GM10248 (cell line): ENCODE data around the gene PDE4D.

ENCODE experiments used
- CTCF ChIA-PET: fragments of 300-600 bp; sonication (Branson Sonifier 250); formaldehyde crosslinking; extraction: SDS; loops from one replicate; lab custom pipeline; 2021; ENCODE audit warnings: antibody characterized with exemption; lab: Yijun Ruan, JAX
- POLR2A ChIA-PET: fragments of 350-650 bp; sonication (Branson Sonifier 250); formaldehyde crosslinking; extraction: SDS; loops from one replicate; lab custom pipeline; 2020; ENCODE audit warnings: antibody characterized with exemption; lab: Yijun Ruan, JAX
- DNase-seq: peaks from one replicate; pipeline ENCODE4 v3.0.0; 2012; ENCODE audit errors: extremely low spot score
- CTCF ChIP-seq: IDR thresholded peaks from 2 replicates; pipeline ENCODE4 v1.5.1; 2012; ENCODE audit warnings: mild to moderate bottlenecking, low read depth; ENCODE audit errors: extremely low read depth, missing control alignments, control extremely low read depth

Gene PDE4D

GRCh38 chr5:59092758-59093157, 800.8 kb downstream of the PDE4D start:
- no peak for DNase-seq
- no peak for TF ChIP-seq CTCF
- CTCF ChIA-PET = interaction anchor here (0.8 kb wide), 1 partner anchor 16 kb away, joined by 3 read pairs; no protein-coding TSS in a partner anchor
- POLR2A ChIA-PET = no interaction called here

GRCh38 chr5:59091965-59092364, 801.6 kb downstream of the PDE4D start:
- ChIA-PET CTCF (no interaction called here), POLR2A (no interaction called here)
- DNase-seq = no peak
- no peak for TF ChIP-seq CTCF

GRCh38 chr5:59090323-59090722, 803.2 kb downstream of the PDE4D start:
- TF ChIP-seq CTCF = no peak
- ChIA-PET CTCF (interaction anchor here (1.2 kb wide), 1 partner anchor 13 kb away, joined by 3 read pairs; no protein-coding TSS in a partner anchor), POLR2A (no interaction called here)
- DNase-seq = no peak

GRCh38 chr5:59089767-59090166, 803.8 kb downstream of the PDE4D start:
- no peak for TF ChIP-seq CTCF
- ChIA-PET POLR2A (no interaction called here), CTCF (interaction anchor here (0.9 kb wide), 1 partner anchor 62 kb away, joined by 3 read pairs; no protein-coding TSS in a partner anchor)
- no peak for DNase-seq

- ChIA-PET POLR2A (no interaction called here), CTCF (interaction anchor here (0.9 kb wide), 1 partner anchor 63 kb away, joined by 3 read pairs; no protein-coding TSS in a partner anchor)
- DNase-seq = no peak
- no peak for TF ChIP-seq CTCF
Measured at GRCh38 chr5:59088546-59088945, 805.0 kb downstream of the PDE4D start.

- POLR2A ChIA-PET = no interaction called here
- TF ChIP-seq CTCF = no peak
- CTCF ChIA-PET = interaction anchor here (1.4 kb wide), 2 partner anchors 10 to 17 kb away, joined by 3 to 4 read pairs; no protein-coding TSS in a partner anchor
- no peak for DNase-seq
Measured at GRCh38 chr5:59086024-59086423, 807.5 kb downstream of the PDE4D start.

GRCh38 chr5:59081693-59082092, 811.8 kb downstream of the PDE4D start:
- ChIA-PET POLR2A (no interaction called here), CTCF (no interaction called here)
- DNase-seq = no peak
- TF ChIP-seq CTCF = no peak
